ENCODE data around the gene OR5K4. TPM values are rescaled to one million over a fixed set of nuclear protein-coding genes. Genes with fewer than 3 reads are reported as not detected.

The OR5K4 gene
- polyA plus RNA-seq, 1 donor from 2014 or later: not detected

GRCh38 chr3:98341758-98342157, 11.9 kb upstream of the OR5K4 start:
- H3K79me2 ChIP-seq (replicated peaks; ENCODE audit: insufficient read depth, low read length): no peaks in the 10 kb centered on the region
- H3K9me2 ChIP-seq (ENCODE audit: insufficient read depth, low read length): no peaks in the 10 kb centered on the region
- H3K27ac ChIP-seq (ENCODE audit: low read length): no peak overlapping the region
- no peak overlapping the region for H3K9ac ChIP-seq (ENCODE audit: low read length)
- H3K36me3 ChIP-seq (ENCODE audit: insufficient read depth, low read length): no peaks in the 10 kb centered on the region
- no peaks in the 10 kb centered on the region for H4K20me1 ChIP-seq (ENCODE audit: insufficient read depth)
- H3K4me3 ChIP-seq (ENCODE audit: low read length): no peak overlapping the region
- H2AFZ ChIP-seq (ENCODE audit: low read depth, low read length): no peak overlapping the region
- TF ChIP-seq MXI1 (conservative IDR thresholded peaks at IDR 0.05; ENCODE audit: poor library complexity, severe bottlenecking) (no peak), EP300 (conservative IDR thresholded peaks at IDR 0.05; ENCODE audit: poor library complexity, severe bottlenecking) (no peak), EZH2 (IDR thresholded peaks at IDR 0.05; ENCODE audit: borderline replicate concordance, insufficient read depth, low read length, poor library complexity, severe bottlenecking) (no peak), SMC3 (conservative IDR thresholded peaks at IDR 0.05; ENCODE audit: poor library complexity) (no peak), POLR2AphosphoS5 (IDR thresholded peaks at IDR 0.05) (no peak)
- H3K4me2 ChIP-seq (ENCODE audit: low read length): no peak overlapping the region
- no peaks in the 10 kb centered on the region for H3K9me3 ChIP-seq (ENCODE audit: low read length)
- no peaks in the 10 kb centered on the region for H3F3A ChIP-seq (ENCODE audit: insufficient read depth, low read length, poor library complexity, severe bottlenecking)
- no peaks in the 10 kb centered on the region for H3K27me3 ChIP-seq (ENCODE audit: insufficient read depth, low read depth, low read length)

- H3K27me3 ChIP-seq (ENCODE audit: insufficient read depth, low read depth, low read length): no peaks in the 10 kb centered on the region
Measured at GRCh38 chr3:98343647-98344507, 9.8 kb upstream of the OR5K4 start.

More at GRCh38 chr3:98343647-98344507, 9.8 kb upstream of the OR5K4 start:
- no peak overlapping the region for H3K4me3 ChIP-seq (ENCODE audit: low read length)
- no peaks in the 10 kb centered on the region for H3K36me3 ChIP-seq (ENCODE audit: insufficient read depth, low read length)
- no peaks in the 10 kb centered on the region for H3K79me2 ChIP-seq (replicated peaks; ENCODE audit: insufficient read depth, low read length)
- TF ChIP-seq EZH2 (IDR thresholded peaks at IDR 0.05; ENCODE audit: borderline replicate concordance, insufficient read depth, low read length, poor library complexity, severe bottlenecking) (no peak), REST (IDR thresholded peaks at IDR 0.05; ENCODE audit: borderline replicate concordance) (no peak), TAF1 (IDR thresholded peaks at IDR 0.05; ENCODE audit: low read depth) (no peak), POLR2AphosphoS5 (IDR thresholded peaks at IDR 0.05) (no peak), EP300 (conservative IDR thresholded peaks at IDR 0.05; ENCODE audit: poor library complexity, severe bottlenecking) (no peak), SMC3 (conservative IDR thresholded peaks at IDR 0.05; ENCODE audit: poor library complexity) (no peak), CTCF (IDR thresholded peaks at IDR 0.05; ENCODE audit: poor library complexity, severe bottlenecking) (no peak), MXI1 (conservative IDR thresholded peaks at IDR 0.05; ENCODE audit: poor library complexity, severe bottlenecking) (no peak), RAD21 (conservative IDR thresholded peaks at IDR 0.05) (no peak)
- no peaks in the 10 kb centered on the region for H3K9me2 ChIP-seq (ENCODE audit: insufficient read depth, low read length)
- H2AFZ ChIP-seq (ENCODE audit: low read depth, low read length): no peak overlapping the region
- H3K27ac ChIP-seq (ENCODE audit: low read length): no peak overlapping the region
- H3F3A ChIP-seq (ENCODE audit: insufficient read depth, low read length, poor library complexity, severe bottlenecking): no peaks in the 10 kb centered on the region
- H4K20me1 ChIP-seq (ENCODE audit: insufficient read depth): no peaks in the 10 kb centered on the region
- H3K4me2 ChIP-seq (ENCODE audit: low read length): no peak overlapping the region
- H3K9ac ChIP-seq (ENCODE audit: low read length): no peak overlapping the region
- H3K9me3 ChIP-seq (ENCODE audit: low read length): no peaks in the 10 kb centered on the region
